HCT116 (cell line): ENCODE data around the gene PCNT. TPM values are rescaled to one million over a fixed set of nuclear protein-coding genes. Genes with fewer than 3 reads are reported as not detected.

ENCODE experiments used
- ATAC-seq: fragments of 200-7000 bp; cut with Tn5 transposase; 2 replicates; pipeline ENCODE4 v1.9.1; 2020; ENCODE audit warnings: mild to moderate bottlenecking, moderate library complexity
- BruUV-seq: library from RNA; stranded (reverse); fragments of 400-500 nt; replicated peaks from 2 replicates; lab custom pipeline; 2021; lab: Mats Ljungman, UMichigan
- CTCF ChIA-PET: fragments of 300-600 bp; sonication (Branson Sonifier 250); formaldehyde crosslinking; loops from one replicate; lab custom pipeline; 2021; ENCODE audit warnings: antibody characterized with exemption; lab: Charles Lee
- POLR2A ChIA-PET: fragments of 300-600, 350-600 bp; sonication (Branson Sonifier 250); formaldehyde crosslinking; loops from one replicate; lab custom pipeline; 2021; ENCODE audit warnings: antibody characterized with exemption; lab: Charles Lee
- RAD21 ChIA-PET, 2 experiments: fragments of 300-600 bp; sonication (Branson Sonifier 250); formaldehyde crosslinking; loops; one replicate each; lab custom pipeline; 2023; ENCODE audit warnings: low total read pairs in 2 of 2; ENCODE audit not compliant: uncharacterized antibody in 2 of 2, unreplicated experiment in 2 of 2, low non-redundant PET in 1 of 2; lab: Charles Lee
- DNase-seq: peaks from one replicate; pipeline ENCODE4 v3.0.0-alpha.2; 2010; ENCODE audit warnings: low read depth, low spot score
- H2AFZ ChIP-seq: fragments of 200-600 bp; shearing (Covaris generic), sonication (generic); 2 replicates; pipeline ENCODE4 v1.6.1; 2017; ENCODE audit warnings: low read depth, mixed run types, mixed read lengths, antibody characterized with exemption, low read length; ENCODE audit not compliant: poor library complexity, severe bottlenecking
- H3K27ac ChIP-seq: 2 replicates; pipeline ENCODE4 v1.5.1; 2012; ENCODE audit warnings: low read depth, low read length
- H3K27me3 ChIP-seq: fragments of 200-600 bp; sonication (generic); 2 replicates; pipeline ENCODE4 v1.6.1; 2016; ENCODE audit warnings: mixed run types, low read length, mixed read lengths; ENCODE audit not compliant: insufficient read depth
- H3K36me3 ChIP-seq, 2 experiments: fragments of 200-500 bp in 1 of 2; fragments of 200-600 bp in 1 of 2; sonication (Bioruptor generic) in 1 of 2; sonication (generic) in 1 of 2; 2 replicates each; pipeline versions ENCODE4 v1.5.1 to v1.6.1; 2014 to 2016; ENCODE audit warnings: low read length in 2 of 2, inconsistent platforms in 1 of 2, mixed read lengths in 1 of 2, mixed run types in 1 of 2; ENCODE audit not compliant: insufficient read depth in 2 of 2, control insufficient read depth in 1 of 2
- H3K4me1 ChIP-seq, 2 experiments: fragments of 200-600 bp in 1 of 2; sonication (generic) in 1 of 2; 2 replicates each; pipeline versions ENCODE4 v1.5.1 to v1.6.1; 2012 to 2017; ENCODE audit warnings: low read length in 2 of 2, inconsistent platforms in 1 of 2, mild to moderate bottlenecking in 1 of 2, mixed read lengths in 1 of 2, mixed run types in 1 of 2, moderate library complexity in 1 of 2; ENCODE audit not compliant: insufficient read depth in 2 of 2, control insufficient read depth in 1 of 2
- H3K4me2 ChIP-seq: fragments of 200-600 bp; sonication (generic); 2 replicates; pipeline ENCODE4 v1.6.1; 2017; ENCODE audit warnings: mixed run types, low read length, mixed read lengths
- H3K4me3 ChIP-seq, 2 experiments: fragments of 200-600 bp in 1 of 2; sonication (generic) in 1 of 2; replicated peaks in 1 of 2; 2 replicates each; pipeline ENCODE4 v1.5.1; 2011 to 2016; ENCODE audit warnings: low read length in 2 of 2, control low read depth in 1 of 2, low read depth in 1 of 2, mild to moderate bottlenecking in 1 of 2, mixed read lengths in 1 of 2, mixed run types in 1 of 2
- H3K79me2 ChIP-seq: fragments of 200-600 bp; sonication (generic); 2 replicates; pipeline ENCODE4 v1.6.1; 2017; ENCODE audit warnings: mild to moderate bottlenecking, mixed run types, low read length, moderate library complexity, mixed read lengths; ENCODE audit not compliant: insufficient read depth
- H3K9ac ChIP-seq: fragments of 200-600 bp; sonication (generic); 2 replicates; pipeline ENCODE4 v1.6.1; 2016; ENCODE audit warnings: low read length, mixed read lengths
- H3K9me2 ChIP-seq: fragments of 200-600 bp; sonication (generic), shearing (Covaris generic); 2 replicates; pipeline ENCODE4 v1.6.1; 2017; ENCODE audit warnings: mixed run types, mild to moderate bottlenecking, moderate library complexity; ENCODE audit not compliant: insufficient read depth
- H3K9me3 ChIP-seq, 2 experiments: fragments of 200-500 bp in 1 of 2; fragments of 200-600 bp in 1 of 2; sonication (Bioruptor generic) in 1 of 2; sonication (generic) in 1 of 2; 2 replicates each; pipeline ENCODE4 v1.6.1; 2014 to 2017; ENCODE audit warnings: low read length in 2 of 2, mixed read lengths in 2 of 2, inconsistent platforms in 1 of 2, low read depth in 1 of 2, mild to moderate bottlenecking in 1 of 2, mixed run types in 1 of 2, moderate library complexity in 1 of 2; ENCODE audit not compliant: control insufficient read depth in 1 of 2, insufficient read depth in 1 of 2
- H4K20me1 ChIP-seq: fragments of 200-600 bp; sonication (generic), shearing (Covaris generic); 2 replicates; pipeline ENCODE4 v1.6.1; 2017; ENCODE audit warnings: mixed run types, mild to moderate bottlenecking, moderate library complexity; ENCODE audit not compliant: insufficient read depth
- CBX3 ChIP-seq: IDR thresholded peaks from 2 replicates; pipeline ENCODE4 v1.6.1; 2012; ENCODE audit warnings: low read depth
- CEBPB ChIP-seq: IDR thresholded peaks from 2 replicates; pipeline ENCODE4 v1.6.1; 2012; ENCODE audit warnings: low read depth
- EGR1 ChIP-seq: IDR thresholded peaks from 2 replicates; pipeline ENCODE4 v1.6.1; 2012; ENCODE audit warnings: low read depth
- ELF1 ChIP-seq: IDR thresholded peaks from 2 replicates; pipeline ENCODE4 v1.6.1; 2012; ENCODE audit warnings: low read depth, borderline replicate concordance
- EZH2phosphoT487 ChIP-seq: fragments of 200-600 bp; IDR thresholded peaks from 2 replicates; pipeline ENCODE4 v1.6.1; 2018; ENCODE audit warnings: antibody characterized with exemption, borderline replicate concordance
- JUND ChIP-seq: IDR thresholded peaks from 2 replicates; pipeline ENCODE4 v1.6.1; 2012
- POLR2A ChIP-seq: IDR thresholded peaks from 2 replicates; pipeline ENCODE4 v1.7.0; 2011; ENCODE audit warnings: borderline replicate concordance; ENCODE audit not compliant: insufficient read depth, insufficient read length; ENCODE audit errors: extremely low read depth
- POLR2AphosphoS5 ChIP-seq: IDR thresholded peaks from 2 replicates; pipeline ENCODE4 v1.6.1; 2011; ENCODE audit warnings: mild to moderate bottlenecking, low read depth, low read length, moderate library complexity
- REST ChIP-seq: IDR thresholded peaks from 2 replicates; pipeline ENCODE4 v1.6.1; 2012; ENCODE audit warnings: low read depth
- SIN3A ChIP-seq: IDR thresholded peaks from 2 replicates; pipeline ENCODE4 v1.6.1; 2012; ENCODE audit warnings: low read depth
- TCF7L2 ChIP-seq: IDR thresholded peaks from 2 replicates; pipeline ENCODE4 v1.7.0; 2011; ENCODE audit warnings: borderline replicate concordance, inconsistent platforms; ENCODE audit not compliant: insufficient read depth, insufficient read length; ENCODE audit errors: extremely low read depth
- YY1 ChIP-seq: IDR thresholded peaks from 2 replicates; pipeline ENCODE4 v1.6.1; 2011; ENCODE audit warnings: low read length, low read depth, moderate library complexity, mild to moderate bottlenecking; ENCODE audit not compliant: insufficient replicate concordance; ENCODE audit errors: extremely low read depth
- ZBTB33 ChIP-seq: IDR thresholded peaks from 2 replicates; pipeline ENCODE4 v1.6.1; 2011; ENCODE audit warnings: mild to moderate bottlenecking, low read length, moderate library complexity; ENCODE audit not compliant: insufficient replicate concordance; ENCODE audit errors: extremely low read depth
- ZFX ChIP-seq: fragments of 450-650 bp; IDR thresholded peaks from 2 replicates; pipeline ENCODE4 v1.6.1; 2017
- ZNF274 ChIP-seq: fragments of 200-500 bp; sonication (Bioruptor generic); IDR thresholded peaks from 2 replicates; pipeline ENCODE4 v1.6.1; 2014; ENCODE audit warnings: mild to moderate bottlenecking, low read depth, low read length, inconsistent platforms
- intact Hi-C: fragments of 100-400 bp; cut with micrococcal nuclease; formaldehyde crosslinking; loops from 2 replicates; pipeline ENCODE4 v1.10.0; 2022
- total RNA-seq: library from RNA; stranded (reverse); gene quantifications from one replicate; pipeline ENCODE4 v1.2.1, GENCODE V29; 2021; ENCODE audit not compliant: unreplicated experiment

The PCNT gene
- total RNA-seq, 1 experiment from 2014 or later, result 43.6 TPM

DNA sequence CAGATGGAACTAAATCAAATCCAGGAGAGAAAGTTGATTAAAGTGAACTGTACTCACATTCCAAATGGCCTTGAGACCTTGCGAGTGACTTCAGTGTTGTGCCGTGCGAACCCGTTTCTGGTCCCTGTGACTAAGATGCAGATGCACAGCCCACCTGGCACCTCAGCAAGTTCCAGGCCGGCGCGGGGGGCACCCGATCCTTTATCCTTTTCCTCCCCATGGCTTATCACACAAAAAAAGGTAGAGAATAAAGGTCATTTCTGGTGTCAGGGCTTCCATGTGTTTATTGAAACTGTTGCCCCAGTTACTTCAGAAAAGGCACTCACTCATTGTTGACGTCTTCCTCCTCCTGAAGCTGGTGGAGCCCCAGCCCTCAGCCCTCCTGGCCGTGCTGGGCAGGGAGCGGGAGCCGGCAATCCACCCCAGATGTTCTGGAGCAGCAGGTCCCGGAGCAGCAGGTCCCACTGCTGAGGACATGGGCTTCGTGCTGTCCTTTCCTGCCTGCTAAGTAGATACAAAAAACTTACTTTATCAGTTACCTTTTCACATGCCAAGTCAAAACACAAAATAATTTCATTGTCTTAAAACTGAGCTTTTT, 53.0 kb downstream of the PCNT start:
- POLR2A ChIA-PET, result no interaction called here
- Histone ChIP-seq H4K20me1 (no peaks in the 10 kb centered on the region), H2AFZ (no peak overlapping the region), H3K79me2 (peaks cover 75% of the 10 kb centered on the region), H3K36me3 (peaks cover 3 to 6% of the 10 kb centered on the region in 2 experiments; a peak in 2 of 4 replicates), H3K9me3 (peaks cover 0 to 3% of the 10 kb centered on the region in 2 experiments; a peak in 2 of 4 replicates), H3K27ac (no peak overlapping the region), H3K4me2 (no peak overlapping the region), H3K4me1 (no peaks in the 10 kb centered on the region), H3K4me3 (no peak overlapping the region), H3K9ac (no peak overlapping the region), H3K27me3 (no peaks in the 10 kb centered on the region), H3K9me2 (no peaks in the 10 kb centered on the region)
- RAD21 ChIA-PET, result no interaction called here
- BruUV-seq, result no TSS peak
- CTCF ChIA-PET, result no interaction called here
- no peak for ATAC-seq
- no peak for TF ChIP-seq ZBTB33
- TF ChIP-seq ZNF274, result no peak
- no peak for TF ChIP-seq POLR2AphosphoS5
- TF ChIP-seq POLR2A, result no peak
- TF ChIP-seq ZFX, result no peak
- no peak for TF ChIP-seq CEBPB
- TF ChIP-seq YY1, result no peak
- TF ChIP-seq ELF1, result no peak
- no peak for TF ChIP-seq JUND
- no peak for TF ChIP-seq TCF7L2
- no peak for TF ChIP-seq EGR1
- TF ChIP-seq REST, result no peak
- TF ChIP-seq EZH2phosphoT487, result no peak
- TF ChIP-seq SIN3A, result no peak
- no peak for TF ChIP-seq CBX3
- DNase-seq, result no peak
- intact Hi-C loops, result no loop called here
